Stimulated activated CD4-positive, alpha-beta T cell treated with anti-CD3 and anti-CD28 coated beads, Interleukin-4, amount 100 ng/mL, for 1 hour (primary cell): ENCODE results near the gene EXOC8.
A peak's percentile ranks its signal among the peaks of the same experiment; 100 is the strongest.
"Not testable (repeated sequence)": the region's sequence is repeated elsewhere in the genome, so short reads cannot be mapped to it uniquely, and the experiment has no call there.

Experiments used
- DNase-seq: peaks from one replicate; pipeline ENCODE4 v3.0.0-alpha.2; 2020

Gene EXOC8

DNA sequence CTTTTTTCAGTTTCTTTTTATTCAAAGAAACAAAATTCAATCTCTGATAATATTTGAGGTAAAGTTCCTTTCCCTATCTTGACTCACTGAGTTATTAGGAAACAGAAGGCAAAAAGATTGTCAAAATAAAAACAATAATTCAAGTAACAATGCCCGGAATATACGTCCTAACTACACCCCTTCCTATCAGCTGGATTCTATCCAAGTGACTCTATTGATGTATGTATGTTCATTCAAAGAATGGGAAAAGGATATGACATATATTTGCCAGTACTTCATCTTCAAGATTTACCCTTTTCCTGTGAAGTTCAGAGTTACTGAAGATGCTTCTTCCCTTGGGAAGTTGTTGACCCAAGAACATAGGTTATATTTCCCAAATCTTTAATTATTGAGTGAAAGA lies 14.2 kb upstream of the EXOC8 start:
- no peak for DNase-seq

DNA sequence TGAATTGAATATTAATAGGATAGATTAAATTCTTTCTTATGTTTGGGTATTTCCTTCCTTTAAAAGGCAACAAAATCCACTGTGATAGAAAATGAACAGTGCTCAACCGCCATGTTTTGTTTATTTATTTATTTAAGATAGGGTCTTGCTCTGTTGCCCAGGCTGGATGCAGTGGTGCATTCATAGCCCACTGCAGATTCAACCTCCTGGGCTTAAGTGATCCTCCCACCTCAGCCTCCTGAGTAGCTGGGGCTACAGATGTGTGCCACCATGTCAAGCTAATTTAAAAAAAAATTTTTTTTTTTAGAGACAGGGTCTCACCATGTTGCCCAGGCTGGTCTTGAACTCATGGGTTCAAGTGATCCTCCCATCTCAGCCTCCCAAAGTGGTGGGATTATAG lies 11.2 kb upstream of the EXOC8 start:
- not testable (repeated sequence) for DNase-seq

DNA sequence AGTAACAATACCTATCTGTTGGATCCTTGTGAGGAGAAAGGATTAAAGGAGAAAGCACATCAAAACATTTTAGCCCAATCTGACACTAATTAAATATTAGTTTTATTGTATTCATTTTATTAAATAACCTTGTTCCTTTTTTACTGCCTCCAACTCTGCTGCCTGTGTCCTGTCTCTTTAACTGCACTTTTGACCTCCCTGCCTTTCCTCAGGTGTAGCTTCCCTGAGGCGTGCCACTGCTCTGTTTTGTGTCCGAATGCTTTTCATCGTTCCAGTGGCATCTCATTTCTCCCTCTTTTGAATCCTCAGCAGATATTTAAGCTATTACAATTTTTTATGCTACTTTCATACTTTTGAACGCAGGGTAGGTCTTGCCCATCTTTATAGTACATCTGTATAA lies 10.8 kb upstream of the EXOC8 start:
- no peak for DNase-seq

DNA sequence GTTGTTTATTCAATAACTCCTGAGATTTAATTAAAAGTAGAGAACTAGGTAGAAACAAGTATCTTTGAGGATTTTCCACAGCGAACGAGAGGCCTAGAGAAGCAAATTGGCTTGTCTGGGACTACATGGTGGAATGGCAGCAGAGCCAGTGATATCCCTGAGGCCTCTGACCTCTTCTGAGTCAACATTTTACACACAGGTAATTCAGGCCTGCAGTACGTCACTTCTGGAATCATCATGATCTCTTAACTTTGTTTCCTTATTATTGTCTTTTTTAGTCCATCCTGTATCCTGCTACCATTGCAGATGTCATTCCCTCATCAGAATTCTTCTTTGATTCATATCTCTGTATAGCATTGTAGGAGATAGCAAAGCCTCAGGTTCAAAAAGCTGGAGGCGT lies 10.3 kb upstream of the EXOC8 start:
- DNase-seq: no peak

DNA sequence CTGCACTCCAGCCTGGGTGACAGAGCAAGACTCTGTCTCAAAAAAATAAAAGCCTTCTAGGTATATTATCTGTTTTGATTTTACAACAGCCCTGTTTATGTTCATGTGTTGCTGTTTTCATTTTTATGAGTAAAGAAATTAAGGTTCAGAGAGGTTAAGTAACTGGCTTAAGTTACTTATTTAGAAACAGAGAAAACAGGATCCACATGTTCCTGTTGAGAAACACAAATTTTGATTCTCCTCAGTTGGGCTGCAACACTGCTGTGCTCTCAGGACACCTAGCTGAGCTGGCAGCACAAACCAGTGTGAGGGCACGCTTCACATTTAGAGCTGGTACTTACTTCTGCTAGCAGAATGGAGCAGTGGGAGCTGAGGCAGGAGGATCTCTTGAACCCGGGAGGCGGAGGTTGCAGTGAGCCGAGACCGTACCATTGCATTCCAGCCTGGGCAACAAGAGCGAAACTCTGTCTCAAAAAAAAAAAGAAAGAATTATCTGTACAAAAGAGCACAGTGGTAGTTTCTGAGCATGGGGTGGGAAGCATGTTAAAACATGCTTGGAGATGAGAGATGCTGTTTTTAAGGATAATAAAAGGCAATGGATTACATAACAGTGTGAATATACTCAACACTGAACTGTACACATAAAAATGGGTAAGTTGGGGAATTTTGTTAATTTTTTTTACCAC lies 2.8 kb upstream of the EXOC8 start:
- no peak for DNase-seq

DNA sequence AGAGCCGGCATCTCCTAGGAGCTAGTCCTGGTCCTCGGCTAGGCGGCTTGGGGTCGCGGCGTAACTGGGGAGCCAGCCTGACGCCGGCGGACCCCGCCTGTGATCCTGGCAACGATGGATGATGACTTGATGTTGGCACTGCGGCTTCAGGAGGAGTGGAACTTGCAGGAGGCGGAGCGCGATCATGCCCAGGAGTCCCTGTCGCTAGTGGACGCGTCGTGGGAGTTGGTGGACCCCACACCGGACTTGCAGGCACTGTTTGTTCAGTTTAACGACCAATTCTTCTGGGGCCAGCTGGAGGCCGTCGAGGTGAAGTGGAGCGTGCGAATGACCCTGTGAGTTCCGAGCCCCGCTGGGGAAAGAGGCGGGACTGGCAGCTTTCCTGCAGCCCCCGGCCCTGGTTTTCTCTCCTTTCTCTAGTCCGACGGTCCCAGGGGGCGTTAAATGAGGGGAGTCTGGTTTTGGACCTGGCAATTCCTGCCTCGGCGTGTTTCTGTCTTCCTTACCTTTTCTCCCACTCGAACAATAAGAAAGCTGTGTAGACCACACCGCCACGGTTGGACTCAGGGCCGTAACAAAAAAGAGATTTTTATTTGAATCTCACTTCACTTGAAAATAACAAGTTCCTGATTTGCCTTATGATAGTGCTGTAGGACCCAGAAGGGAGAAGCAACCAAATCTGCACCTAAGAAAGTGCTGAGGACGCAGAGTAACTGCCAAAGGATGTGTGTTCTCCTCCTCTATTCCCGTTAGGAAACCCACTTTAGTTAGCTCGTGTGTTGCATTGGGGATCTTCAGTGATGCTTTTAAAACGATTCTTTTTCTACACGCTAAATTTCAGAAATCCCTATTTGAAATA lies 847 bp upstream of the EXOC8 start, which contains the start of gene SPRTN:
Gene SPRTN, plus strand, starts transcription at position 24 of the 859 bp plus-strand sequence. Its CDS starts 91 bp downstream, at position 115.
- DNase-seq: no peak

DNA sequence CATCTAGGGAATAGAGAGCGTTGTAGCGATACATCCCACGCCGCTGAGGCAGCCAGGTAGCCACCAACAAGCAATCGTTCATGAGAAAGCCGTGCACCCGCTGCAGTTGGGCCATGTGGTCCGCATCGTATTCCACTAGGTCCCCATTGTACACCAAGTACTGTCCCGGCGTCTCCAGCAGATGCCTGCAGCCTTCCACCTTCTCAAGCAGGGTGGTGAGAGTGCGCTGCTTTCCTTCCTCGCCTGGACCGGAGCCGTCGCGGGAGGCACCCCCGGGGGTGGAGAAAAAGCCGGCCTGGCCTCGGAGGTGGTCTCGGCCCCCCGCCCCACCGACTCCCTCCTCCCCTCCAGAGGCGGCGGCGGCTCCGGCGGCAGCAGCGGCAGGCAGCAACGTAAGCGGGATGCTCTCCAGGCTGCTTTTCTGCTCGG lies 595 bp downstream of the EXOC8 start:
- DNase-seq: no peak

DNA sequence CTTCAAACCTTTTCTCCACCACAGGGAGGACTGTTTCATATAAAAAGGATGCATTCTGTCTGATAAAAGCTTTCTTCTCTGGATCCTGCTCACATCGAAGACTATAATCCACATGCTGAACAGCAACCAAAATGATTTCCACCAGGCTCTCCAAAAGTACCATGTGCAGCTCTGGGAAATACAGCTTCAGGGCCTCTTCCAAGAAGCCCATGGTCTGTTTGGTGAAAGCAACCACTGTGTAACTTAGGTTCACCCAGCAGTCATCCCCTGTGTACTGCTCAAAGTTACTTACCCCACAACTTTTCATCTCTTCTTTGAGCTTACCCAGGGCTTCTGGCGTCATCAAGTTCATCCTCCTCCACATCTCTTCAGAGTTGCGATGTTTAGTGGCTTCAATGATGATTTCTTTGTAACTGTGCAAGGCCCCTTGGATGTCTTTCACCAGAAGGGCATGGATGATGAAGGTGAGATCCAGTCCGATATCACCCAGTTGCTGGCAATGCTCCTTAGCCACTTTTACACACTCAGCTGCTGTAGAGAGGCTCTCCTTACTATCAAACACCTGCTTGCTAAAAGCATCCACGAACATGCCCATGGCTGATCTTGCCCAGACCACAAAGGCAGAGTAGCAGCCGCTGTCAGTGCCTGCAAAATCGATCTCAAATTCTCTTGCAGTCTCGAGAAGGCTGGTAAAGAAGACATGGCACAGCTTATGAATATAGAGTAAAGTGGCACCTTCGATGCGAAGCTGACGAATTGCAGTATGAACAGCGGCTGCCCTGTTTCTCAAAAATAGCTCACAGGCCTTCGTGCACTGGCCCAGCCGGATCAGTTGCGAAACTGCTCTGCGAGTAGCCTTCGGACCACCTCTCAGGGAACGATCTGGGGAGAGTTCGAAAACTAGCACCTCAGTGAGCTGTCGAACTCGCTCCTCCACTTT lies 1.7 kb downstream of the EXOC8 start:
- no peak for DNase-seq

DNA sequence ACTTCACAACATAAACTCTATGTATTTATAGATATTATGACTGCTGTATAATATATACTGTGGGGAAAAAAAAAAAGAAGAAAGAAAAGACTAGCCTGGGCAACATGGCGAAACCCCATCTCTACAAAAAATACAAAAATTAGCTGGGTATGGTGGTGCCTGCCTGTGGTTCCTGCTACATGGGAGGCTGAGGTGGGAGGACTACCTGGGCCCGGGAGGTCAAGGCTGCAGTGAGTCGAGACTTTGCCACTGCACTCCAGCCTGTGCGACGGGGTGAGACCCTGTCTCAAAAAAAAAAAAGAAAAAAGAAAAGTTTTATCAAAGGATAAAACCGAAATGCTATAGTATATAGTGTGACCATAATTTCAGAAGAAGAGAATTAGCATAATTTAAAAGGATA lies 2.7 kb downstream of the EXOC8 start:
- no peak for DNase-seq

DNA sequence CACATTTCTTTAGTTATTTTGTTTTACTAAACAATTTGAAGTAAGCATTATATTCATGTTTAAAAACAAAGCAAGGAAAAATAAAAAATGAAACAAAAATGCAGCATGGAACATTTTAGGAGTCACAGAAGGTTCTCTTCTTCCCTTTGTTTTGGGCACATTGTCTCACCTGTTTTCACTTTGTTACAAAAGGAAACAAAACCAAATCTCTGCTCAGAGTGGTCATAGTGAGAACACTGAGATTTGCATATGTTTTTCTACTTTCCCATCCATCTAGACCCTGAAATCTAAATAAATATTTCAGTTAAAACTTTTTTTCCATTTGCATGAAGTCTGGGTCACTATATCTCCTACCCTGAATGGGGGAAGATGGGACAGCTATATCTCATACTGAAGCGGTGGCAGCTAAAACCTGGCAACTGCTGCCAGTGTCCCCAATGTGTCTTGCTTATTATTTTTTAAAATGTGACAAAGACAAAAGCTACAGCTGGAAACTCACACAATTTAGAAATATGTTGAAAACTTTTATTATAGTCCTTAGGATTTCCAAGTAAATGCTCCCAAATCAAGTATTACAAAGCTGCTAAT lies 3.5 kb downstream of the EXOC8 start:
- DNase-seq: no peak

DNA sequence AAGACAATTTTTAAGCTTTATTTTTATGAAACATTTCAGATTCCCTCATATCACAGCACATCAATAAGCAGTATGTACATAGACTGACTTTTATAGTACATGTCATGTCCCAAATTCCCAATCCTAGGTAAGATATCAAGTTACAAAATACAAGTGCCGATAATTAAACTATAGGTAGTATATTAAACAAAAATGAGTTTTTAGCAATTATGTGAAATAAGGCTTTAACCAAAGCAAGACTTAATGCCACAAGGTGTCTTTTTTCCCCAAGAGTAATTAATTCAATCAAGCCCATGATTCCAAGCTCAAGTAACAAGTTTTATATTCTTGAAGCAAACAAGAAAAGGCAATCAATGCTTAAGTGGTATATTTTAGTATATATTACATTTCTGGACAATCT lies 4.9 kb downstream of the EXOC8 start:
- no peak for DNase-seq

DNA sequence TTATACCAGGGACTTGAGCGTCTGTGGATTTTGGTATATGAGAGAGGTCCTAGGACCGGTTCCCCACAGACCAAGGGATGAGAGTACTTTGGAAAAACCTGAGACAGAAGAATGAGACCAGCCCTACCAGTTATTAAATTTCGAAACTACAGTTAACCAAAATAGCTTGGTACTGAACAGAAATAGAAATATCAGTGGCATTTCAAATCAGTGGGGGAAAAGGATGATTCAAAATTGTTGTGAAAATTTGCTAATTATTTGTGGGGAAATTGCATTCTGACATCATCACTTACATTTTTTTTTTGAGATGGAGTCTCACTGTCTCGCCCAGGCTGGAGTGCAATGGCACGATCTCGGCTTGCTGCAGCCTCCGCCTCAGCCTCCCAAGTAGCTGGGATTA lies 8.2 kb downstream of the EXOC8 start:
- DNase-seq: no peak

DNA sequence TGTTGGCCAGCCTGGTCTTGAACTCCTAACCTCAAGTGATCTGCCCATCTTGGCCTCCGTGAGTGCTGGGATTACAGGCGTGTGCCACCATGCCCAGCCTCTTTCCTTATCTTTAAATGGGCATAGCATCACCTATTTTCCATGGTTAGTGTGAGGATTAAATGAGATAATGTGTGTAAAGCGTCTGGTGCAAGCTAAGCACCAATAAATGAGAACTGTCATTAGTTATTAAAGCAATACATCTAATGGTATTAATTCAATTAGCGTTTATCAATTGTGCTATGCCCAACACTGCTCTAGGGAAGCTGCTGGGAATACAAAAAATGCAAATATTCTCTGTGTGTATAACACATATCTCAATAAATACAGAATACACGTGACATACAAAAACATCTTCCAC lies 10.0 kb downstream of the EXOC8 start:
- DNase-seq: no peak

DNA sequence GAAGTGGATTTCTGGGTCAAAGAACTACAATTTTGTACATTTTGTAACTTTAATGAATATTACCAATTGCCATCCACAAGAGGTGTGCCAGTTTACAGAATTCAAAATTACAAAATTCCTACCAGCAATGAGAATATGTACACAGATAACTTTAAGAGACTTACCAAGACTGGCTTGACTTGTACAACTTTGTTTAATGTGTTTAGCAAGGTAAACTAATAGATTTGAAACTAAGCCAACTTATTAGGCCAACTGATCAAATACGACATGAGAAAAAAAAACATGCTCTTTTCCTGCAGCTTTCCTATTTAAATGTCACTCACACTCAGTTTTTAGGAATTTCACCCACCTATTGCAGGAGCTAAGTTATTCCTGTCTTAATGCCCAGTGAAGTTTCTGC lies 11.4 kb downstream of the EXOC8 start:
- DNase-seq: no peak

DNA sequence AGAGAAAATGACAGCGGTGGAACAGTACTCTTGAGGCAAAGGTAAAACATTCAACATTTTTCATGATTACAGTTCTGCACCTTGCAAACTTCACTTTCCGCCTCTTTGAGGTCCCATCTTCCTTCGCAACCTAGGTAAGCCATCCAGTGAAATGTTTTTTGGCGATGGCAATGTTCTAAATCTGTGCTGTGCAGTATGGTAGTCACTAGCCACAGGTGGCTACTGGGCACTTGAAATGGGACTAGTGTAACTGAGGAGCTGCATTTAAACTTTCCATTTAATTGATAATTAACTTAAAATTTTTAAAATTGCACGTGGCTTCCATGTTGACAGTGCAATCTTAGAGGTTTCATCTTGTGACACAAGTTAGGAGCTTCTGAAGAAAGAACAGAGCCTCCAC lies 13.0 kb downstream of the EXOC8 start:
- DNase-seq: no peak

DNA sequence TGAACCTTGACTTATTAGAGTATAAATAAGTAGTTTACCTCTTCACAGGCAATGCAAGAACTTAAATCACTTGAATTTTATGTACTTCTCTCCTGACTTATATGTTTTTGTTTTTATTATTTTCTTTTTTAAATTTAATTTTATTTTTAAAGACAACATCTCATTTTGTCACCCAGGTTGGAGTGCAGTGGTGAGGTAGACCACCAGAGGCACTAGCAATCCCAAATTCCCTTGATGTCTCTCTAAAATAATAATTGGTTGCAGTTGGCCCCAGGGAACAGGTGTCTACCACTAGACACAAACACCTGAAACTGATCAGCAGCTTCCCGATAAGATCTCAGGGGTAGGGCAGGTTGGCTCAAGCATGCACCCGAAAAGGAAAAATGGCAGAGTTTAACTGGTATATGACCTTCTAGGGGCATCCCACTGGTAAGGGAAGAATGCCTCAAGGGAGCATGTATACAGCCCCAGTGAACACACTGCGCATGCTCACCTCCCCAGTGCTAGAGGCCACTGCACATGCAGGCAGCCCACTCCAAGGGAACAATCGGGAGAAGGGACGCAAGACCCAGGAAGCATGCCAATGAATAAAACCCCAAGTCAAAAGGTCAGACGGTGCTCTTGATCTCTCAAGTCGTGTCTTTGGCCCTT lies 14.6 kb downstream of the EXOC8 start:
- no peak for DNase-seq

DNA sequence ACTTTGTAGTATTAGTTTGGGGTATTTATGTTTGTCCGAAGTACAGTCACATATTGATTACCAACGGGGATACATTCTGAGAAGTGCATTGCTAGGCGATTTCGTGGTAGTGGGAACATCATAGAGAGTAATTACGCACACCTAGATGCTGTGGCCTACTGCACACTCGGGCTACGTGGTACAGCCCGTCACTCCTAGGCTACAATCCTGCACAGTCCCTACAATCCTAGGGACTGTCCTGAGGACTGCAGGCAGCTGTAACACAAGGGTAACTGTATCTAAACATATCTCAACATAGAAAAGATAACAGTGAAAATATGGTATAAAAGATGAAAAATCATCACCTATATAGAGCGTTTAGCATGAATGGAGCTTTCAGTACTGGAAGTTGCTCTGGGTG lies 18.6 kb downstream of the EXOC8 start:
- DNase-seq: no peak

DNA sequence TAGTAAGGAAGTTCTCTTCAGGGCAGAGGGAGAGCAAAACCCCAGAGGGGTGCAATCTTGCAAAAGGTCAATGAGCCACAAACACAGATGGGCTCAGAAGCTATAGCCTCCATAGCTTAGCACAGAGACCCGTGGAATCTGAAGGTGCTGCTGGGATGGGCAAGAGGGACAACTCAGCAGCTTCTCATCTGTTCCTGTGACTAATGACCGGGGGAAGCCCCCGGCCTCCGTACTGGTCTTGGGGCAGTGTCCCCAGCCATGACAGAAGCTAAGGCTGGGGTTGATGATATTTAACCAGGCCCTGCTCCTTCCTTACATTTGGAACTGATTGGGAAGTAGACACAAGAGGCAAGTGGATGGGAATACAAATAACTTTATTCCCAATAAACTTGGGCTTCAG lies 19.1 kb downstream of the EXOC8 start:
- no peak for DNase-seq

DNA sequence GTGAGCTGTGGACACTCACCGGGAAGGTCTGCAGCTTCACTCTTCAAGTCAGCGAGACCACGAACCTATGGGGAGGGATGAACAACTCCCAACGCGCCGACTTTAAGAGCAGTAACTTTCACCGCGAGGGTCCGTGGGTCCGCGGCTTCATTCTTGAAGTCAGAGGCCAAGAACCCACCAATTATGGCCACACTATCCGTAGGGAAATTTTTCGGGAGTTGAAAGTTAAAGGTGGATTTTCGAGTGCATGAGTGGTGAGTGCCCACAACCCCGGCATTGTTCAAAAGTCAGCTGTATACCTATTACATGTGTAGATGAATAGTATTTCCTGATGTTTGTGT lies 19.7 kb downstream of the EXOC8 start:
- no peak for DNase-seq

DNA sequence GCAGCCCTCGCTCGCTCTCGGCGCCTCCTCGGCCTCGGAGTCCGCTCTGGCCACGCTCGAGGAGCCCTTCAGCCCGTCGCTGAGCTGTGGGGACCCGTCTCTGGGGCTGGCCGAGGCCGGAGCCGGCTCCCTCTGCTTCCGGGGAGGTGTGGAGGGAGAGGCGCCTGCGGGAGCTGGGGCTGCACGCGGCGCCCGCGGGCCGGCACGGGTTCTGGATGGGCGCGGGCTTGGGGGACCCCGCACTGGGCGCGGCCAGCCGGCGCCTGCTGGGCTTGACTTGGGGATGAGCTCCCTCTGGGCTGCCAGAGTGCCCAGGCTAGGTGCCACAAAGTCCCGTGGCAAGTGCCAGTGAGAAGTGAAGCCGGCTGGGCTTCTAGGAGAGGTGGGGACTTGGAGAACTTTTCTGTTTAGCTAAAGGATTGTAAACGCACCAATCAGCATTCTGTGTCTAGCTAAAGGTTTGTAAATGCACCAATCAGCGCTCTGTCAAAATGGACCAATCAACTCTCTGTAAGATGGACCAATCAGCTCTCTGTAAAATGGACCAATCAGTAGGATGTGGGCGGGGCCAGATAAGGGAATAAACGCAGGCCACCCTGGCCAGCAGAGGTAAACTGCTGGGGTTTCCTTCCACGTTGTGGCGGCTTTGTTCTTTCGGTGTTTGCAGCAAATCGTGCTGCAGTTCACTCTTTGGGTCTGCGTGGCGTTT lies 20.2 kb downstream of the EXOC8 start:
- no peak for DNase-seq

DNA sequence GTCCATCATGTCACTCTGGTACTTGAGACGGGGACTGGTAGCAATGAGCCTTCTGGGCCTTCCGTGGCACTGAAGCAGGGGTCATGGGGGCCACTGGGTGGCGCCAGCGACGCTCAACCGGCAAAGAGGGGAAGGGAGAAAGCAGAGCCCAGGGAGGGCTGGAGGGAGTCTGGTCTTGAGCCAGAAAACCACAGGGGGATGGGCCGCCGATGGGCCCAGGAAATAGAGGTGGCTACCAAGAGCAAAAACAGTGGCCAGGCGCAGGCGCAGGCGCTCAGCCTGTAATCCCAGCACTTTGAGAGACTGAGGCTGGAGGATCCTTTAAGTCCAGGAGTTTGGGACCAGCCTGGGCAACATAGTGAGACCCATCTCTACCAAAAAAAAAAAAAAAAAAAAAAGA lies 21.8 kb downstream of the EXOC8 start:
- peak; percentile 43 for DNase-seq

DNA sequence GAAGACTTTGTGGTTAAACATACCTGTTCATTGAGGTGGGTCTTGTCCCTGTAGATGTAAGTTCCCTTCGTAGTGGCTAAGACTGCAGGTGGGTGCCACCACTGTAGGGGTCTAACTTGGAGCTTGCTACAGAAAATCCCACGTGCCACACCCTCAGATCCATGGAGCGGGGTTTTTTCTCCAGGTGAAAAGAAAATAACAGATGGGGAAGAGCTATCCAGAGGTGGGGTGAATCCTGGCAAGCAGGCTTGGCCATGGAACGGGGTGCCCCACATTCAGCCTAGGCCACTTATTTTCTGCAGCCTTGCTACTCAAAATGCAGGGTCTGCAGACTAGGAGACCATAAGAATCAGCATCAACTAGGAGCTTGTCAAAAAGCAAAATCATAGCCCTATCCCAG lies 24.0 kb downstream of the EXOC8 start:
- DNase-seq: no peak
